Parietal lobe (tissue), 1 donor: Measurements from ENCODE around the gene AP4B1. TPM values are rescaled to one million over a fixed set of nuclear protein-coding genes. Genes with fewer than 3 reads are reported as not detected.

Source experiments
- total RNA-seq: library from RNA; depleted of rRNA; stranded (reverse); fragments of >200 nt; gene quantifications from one replicate; pipeline ENCODE4 v1.2.3, GENCODE V29; 2014

AP4B1 gene
- 56.0 TPM for total RNA-seq

DNA sequence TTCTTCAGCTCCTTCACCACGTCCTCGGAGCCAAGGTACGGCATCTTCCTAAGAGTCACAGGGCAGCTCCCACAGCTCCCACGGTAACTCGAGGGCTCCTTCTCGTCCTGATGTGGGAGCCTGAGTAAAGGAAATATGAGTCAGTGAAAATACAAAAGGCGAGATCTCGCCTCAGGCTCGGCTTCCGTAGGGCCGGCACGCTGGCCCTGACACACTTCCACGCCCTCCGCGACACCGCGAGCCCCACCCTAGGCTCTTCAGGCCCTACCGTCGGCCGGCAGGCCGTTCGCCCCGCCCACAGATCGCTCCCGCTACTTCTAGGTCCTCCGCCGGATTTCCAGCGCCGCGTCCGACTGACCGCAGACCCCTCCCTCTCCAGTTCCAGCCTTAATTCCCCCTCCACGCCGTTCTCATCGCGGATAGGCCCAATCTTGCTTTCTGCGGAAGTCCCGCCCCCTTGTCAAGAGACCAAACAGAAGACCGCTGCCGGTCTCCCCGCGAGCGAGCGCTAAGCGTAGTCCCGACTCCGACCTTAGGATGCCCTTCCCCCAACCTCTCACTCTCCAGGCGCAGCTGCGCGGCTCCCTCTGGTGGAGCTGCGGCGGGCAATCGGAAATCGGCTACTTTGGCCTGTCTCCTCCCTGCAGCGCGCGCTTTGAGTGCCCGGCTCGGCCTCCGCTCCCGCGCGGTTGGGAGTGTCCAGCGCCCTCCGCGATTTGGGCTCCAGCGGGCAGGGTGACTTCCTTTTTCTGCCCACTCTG lies at the start of gene AP4B1, which contains the start of gene DCLRE1B:
Gene AP4B1, minus strand, starts transcription at position 126 of the 761 bp plus-strand sequence. Its CDS starts 82 bp downstream, at position 44.
Gene DCLRE1B, plus strand, starts transcription at position 653 of the 761 bp plus-strand sequence. CDS start 261 bp downstream, outside the sequence.

GRCh38 chr1:113928941-113929749 lies 24.5 kb upstream of the AP4B1 start, which contains the start of gene HIPK1:
Gene HIPK1 (plus strand): TSS chr1:113929324.

GRCh38 chr1:113887402-113888175 lies 17.0 kb downstream of the AP4B1 start, which contains the start of gene BCL2L15:
Gene BCL2L15 (minus strand): TSS chr1:113887581. CDS start chr1:113887375, 206 bp downstream.

GRCh38 chr1:113871597-113872113 lies 32.9 kb downstream of the AP4B1 start, which contains the start of gene PTPN22:
Gene PTPN22 (minus strand): TSS chr1:113871712.

Other genes with a start within 250 kb of the AP4B1 start
- 59.8 TPM for gene PHTF1, start 145.3 kb downstream of the AP4B1 start, total RNA-seq
- gene RSBN1, start 92.3 kb downstream of the AP4B1 start, total RNA-seq: 51.0 TPM
- gene PTPN22, start 33.1 kb downstream of the AP4B1 start, total RNA-seq: 0.63 TPM
- gene BCL2L15, start 17.2 kb downstream of the AP4B1 start, total RNA-seq: 3.8 TPM
- gene DCLRE1B, start 527 bp upstream of the AP4B1 start, total RNA-seq: 7.5 TPM
- gene HIPK1, start 24.5 kb upstream of the AP4B1 start, total RNA-seq: 48.5 TPM
- gene OLFML3, start 74.7 kb upstream of the AP4B1 start, total RNA-seq: 8.1 TPM
- 21.3 TPM for gene SYT6, start 249.1 kb upstream of the AP4B1 start, total RNA-seq